NCI-H82 treated with DMSO at 0.1 percent for 48 hours (cell line): ENCODE measurements around the gene TAC3.
"Not testable (repeated sequence)": the region's sequence is repeated elsewhere in the genome, so short reads cannot be mapped to it uniquely, and the experiment has no call there.

Source experiments
- DNase-seq: peaks from one replicate; lab custom pipeline; 2025; ENCODE audit not compliant: unreplicated experiment; lab: John Stamatoyannopoulos, UW

The TAC3 gene

DNA sequence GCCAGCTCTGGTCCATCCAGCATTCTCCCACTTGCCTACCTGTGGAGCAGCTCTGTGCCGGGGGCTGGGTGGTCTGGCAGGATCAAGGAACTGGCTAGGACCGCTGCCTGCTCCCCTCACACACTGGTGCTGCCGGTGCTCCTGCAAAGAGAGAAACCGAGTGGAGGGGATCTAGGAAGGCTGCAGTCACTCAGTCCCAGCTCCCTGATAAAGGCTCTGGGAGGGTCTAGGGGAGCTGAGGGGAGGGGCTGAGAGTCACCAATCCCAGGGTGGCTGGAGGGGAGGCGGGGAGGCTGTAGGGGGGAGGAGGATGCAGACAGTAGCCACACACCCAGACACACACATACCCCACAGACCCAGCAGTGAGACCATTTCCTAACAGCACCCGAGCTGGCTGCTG, at the start of gene TAC3:
TSS of gene TAC3 (minus strand) at position 182 of the 400 bp plus-strand sequence. CDS start 732 bp downstream, outside the sequence.
- DNase-seq: no peak

DNA sequence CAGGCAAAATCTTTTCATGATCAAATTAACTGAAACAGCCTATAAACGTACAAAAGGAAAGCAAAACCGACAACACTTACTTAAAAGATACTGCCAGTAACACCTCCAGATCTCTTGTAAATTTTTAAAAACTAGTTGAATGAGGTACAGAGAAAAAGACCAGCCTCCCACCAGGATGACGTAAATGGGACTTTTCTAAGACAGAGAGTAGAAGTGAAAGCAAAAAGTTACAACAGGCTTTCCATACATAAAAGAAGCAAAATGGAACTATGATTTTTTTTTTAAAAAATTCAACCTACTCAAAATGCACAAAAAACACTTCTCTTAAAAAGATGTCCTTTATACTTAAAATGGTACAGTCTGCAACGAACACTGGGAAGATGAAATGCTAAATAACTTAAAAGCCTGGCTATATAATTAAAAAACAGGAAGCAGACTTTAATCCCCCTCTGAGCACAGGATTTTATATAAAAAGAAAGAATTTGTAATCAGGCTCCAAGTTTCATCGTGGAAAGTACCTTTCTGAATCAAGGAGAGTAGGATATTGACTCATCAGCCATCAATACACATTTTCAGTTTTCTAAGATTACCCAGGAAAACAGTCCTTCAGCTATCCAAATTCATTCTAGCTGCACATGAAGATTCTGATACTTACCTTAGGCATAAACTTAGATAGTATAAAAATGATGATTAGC, 47.8 kb upstream of the TAC3 start:
- no peak for DNase-seq

DNA sequence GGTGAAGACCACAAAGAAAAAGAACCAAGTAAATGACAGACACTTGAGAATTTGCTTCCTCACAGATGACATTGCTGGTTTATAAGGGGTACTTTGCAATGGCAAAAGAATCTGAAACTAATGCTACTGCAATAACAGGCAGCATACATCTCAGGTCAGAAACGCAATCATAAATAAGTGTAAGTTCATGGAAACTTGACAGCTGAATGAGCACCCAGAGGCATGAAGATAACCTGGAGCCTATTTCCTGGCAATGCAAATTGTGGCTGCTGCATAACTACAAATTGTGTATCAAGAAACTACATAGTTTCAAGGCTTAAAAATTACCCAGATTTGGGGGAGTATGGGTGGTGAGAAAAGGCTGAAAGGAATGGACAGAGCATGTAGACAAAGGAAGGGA, 42.1 kb upstream of the TAC3 start:
- DNase-seq: no peak

DNA sequence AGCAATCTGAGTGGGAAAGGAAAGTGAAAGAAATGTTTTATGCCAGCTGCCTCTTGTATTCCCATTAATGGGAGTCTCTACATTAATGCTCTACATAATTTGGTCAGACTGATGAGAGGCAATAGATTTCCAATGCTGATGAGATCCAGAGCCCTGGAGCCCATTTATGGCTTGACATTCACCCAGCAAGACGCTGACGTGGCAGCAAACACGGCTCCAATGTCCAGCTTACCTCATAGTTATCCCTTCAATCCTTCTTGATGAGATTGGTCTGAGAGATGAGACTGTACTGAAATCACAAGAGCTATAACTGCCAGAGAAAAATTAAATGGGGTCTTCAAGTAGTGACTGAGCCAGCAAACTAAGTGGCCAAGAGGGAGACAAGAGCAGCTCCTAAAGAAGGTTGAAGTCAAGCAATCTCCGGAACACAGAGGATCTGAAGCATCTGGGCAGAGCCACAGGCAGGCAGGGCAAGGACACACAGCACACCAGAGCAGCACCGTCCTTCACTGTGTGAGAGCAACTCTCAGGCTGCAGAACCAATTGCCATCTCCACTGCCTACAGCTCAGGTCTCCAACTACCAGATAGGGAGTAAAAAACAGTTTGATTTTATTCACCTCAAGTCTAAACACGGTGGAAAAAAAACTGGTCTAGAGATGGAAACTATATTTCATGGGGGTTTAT, 40.9 kb upstream of the TAC3 start:
- DNase-seq: no peak

DNA sequence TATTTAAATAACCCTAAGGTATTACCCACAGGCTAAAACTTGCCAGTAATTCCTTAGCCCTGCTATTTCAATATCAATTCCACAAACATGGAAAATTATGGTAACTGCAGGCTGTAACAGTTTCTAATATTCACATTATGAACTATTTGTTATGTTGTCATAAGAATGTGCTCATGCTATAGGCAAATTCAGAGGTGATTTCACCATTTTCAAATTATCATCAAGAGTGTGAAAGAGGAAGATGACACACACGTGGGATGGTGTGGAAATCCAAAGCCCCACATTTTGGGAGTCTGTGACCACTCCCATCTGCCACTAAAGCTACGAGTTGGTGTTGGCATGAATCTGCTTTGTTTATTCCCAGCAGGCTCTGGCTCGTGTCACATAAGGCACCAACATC, 39.5 kb upstream of the TAC3 start:
- DNase-seq: no peak

DNA sequence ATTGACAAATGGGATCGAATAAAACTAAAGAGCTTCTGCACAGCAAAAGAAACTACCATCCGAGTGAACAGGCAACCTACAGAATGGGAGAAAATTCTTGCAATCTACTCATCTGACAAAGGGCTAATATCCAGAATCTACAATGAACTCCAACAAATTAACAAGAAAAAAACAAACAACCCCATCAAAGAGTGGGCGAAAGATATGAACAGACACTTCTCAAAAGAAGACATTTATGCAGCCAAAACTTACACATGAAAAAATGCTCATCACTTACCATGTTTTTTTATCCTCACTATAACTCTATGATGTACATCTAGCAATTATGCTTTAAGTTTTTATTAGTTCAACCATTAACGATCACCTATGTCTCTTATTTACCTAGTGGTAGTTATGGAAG, 37.6 kb upstream of the TAC3 start:
- DNase-seq: not testable (repeated sequence)

DNA sequence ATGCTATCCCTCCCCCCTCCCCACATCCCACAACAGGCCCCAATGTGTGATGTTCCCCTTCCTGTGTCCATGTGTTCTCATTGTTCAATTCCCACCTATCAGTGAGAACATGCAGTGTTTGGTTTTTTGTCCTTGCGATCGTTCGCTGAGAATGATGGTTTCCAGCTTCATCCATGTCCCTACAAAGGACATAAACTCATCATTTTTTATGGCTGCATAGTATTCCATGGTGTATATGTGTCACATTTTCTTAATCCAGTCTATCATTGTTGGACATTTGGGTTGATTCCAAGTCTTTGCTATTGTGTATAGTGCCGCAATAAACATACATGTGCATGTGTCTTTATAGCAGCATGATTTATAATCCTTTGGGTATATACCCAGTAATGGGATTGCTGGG, 36.8 kb upstream of the TAC3 start:
- DNase-seq: not testable (repeated sequence)

DNA sequence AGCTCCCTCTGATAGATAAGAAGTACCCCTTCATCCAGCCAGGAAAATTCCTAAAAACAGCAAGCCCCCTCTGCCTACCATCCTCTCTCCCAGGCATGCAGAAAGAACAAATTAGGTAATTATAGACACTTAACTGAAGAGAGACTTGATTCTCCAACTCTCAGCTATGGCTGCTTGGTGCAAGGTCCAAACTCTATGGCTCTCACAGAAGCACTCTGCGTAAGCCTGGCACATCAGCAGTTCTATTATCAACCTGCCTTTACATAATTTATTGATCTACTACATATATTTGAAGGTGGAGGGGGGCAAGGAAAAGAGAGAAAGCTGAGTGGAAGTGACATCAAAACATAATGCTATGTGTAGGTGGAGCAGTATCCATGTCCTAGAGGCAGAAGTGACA, 34.7 kb upstream of the TAC3 start:
- DNase-seq: no peak

DNA sequence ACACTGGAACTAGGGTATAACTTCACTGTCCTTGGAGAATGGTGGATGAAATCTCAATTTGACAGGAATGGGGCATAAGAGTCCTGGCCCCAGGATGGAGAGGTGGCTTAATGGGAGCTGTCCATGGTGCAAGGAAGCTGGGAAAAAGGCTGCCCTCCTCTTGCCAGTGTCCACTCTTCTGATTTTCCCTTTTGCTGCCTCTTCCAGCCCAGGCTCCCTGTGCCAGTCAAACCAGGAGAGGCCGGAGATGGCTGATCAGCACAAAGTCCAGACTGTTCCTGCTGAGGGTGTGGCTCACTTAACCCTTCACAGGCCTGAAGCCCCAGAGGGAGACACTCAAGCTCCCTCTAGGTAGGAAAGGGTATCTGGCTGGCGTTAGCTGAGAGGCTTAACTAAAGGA, 33.6 kb upstream of the TAC3 start, which contains the start of gene MYO1A:
TSS of gene MYO1A (minus strand) at position 240 of the 400 bp plus-strand sequence. CDS start 1,806 bp downstream, outside the sequence.
- DNase-seq: no peak

DNA sequence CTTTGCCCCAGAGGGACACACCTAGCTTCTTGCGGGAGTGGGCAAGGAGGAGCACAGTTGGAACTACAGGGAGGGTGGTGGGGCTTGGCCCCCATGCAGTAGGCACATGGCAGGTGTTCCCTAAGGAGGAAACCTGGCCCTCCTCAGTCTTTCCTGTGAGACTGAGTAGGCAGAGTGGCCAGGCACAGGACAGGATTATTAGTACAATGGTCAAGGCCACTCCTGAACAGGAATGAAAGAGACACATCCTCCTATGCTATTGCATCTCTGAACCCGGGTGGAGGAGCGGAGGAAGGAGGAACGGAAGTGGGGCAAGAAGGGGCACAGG, 32.8 kb upstream of the TAC3 start:
- no peak for DNase-seq

DNA sequence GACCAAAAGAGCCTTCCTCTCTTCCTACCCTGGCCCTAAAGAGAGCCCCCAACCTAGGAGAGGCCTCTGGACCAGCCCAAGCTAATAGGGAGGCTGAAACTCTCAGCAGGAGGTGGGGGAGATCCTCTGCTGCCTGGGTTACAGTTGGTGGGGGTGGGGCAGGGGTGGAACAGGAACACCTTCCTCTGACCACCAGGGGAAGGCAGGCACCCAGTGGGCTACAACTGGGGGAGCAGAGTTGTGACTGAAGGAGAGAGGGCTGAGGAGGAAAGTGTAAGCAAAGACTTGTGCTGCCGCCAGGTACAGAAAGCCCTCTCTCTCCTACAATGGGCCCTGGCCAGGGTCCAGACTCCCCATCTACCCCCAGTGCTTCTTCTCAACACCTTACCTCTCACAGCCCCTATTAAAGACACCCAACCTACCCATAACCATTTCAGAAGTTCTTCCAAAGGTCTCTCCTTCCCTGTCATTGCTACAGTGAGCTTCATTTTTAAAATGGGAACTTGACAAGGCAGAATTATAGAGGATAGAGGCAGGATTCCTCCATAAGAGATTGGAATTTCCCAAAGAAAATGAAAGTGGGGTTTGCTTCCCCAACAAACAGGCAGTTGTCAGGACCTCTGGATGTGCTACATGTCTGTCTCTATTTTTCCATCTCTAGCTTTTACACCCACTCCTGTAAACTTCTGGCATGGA, 32.2 kb upstream of the TAC3 start:
- DNase-seq: no peak

DNA sequence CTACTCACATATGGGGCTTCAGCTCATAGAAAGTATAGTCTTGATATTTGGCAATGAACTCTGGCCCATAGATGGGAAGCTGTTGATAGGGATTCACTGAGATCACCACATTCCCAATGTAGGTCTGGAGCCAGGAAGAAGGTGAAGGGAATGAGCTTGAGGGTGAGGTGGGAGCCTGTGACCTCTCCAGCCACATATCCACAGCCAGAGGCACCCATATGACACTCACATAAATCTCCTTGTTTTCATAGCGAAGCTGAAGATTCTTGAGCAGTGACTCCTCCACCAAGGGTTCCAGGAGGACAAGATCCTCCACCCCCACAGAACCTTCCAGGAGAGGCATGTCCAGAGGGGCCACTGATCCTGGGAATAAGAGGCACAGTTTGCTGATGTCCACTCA, 31.7 kb upstream of the TAC3 start:
- no peak for DNase-seq

DNA sequence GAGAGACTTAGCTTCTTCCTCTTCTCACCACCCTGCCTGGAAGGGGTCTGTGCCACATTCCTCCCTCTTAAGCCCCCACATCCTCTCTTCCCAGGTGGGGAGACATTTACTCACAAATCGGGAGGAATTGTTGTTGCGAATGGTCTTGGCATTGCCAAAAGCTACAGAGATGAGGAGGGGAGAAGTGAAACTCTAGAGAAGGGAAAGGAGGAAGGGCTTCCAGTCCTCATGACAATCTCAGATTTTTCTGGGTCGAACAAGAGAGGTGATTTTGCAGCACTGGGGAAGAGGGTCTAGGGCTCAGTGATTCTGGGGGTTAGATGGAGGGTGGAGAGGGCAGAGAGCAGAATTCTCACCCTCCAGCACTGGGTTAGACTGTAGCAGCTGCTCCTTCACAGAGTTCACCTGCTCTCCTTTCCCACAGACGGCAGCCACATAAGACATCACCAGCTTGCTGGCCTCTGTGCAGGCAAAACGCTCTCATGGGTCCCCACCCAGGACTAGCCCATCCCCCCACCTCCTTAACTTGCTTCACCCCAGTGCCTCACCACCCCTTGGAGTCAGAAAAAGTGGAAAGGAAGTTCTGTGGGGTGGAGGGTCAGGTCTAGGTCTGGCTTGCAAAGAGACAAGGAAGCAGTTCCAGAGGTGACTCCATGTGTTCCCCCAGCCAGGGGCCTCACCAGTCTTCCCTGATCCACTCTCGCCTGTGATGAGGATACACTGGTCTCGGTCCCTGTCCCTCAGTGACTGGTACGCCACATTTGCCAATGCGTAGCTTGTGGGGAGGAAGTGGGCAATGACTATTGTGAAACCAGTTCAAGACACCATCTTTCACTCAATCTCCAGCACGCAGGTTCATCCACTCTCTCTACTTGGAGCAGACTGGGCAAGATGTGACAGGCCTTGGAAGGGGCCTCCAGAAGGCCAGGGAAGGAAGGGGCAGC, 30.9 kb upstream of the TAC3 start:
- no peak for DNase-seq

DNA sequence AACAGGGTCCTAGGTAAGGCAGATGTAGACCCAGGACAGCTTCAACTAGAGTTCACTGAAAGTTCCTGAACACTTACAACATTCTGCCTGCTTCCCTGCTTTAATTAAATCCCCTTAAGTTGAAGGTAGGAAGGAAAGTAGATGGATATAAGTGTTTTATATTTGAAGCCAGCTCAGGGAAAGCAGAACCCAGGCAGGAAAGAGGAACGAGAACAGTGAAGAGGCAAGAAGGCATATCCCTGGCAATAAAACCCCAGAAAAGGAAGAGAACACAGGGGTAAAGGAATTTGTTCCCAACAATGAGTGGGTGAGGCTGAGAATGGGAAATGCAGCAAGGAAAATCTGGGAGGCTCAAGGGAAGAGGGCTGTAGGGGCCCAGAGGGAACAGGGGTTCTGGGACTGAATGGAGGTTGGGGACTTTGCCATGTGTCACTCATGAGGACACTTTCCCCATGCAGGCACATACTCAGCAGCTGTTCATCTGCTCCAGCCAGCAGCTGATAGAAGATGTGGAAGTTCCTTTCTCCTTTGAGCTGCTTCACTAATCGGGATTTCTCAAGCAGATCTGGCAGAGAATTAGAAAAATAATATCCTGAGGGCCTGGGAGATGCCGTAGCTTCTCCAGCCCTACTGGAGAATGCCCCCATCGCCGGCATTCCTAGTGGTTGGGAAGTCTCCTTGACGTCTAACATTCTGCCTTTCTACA, 29.9 kb upstream of the TAC3 start:
- no peak for DNase-seq

DNA sequence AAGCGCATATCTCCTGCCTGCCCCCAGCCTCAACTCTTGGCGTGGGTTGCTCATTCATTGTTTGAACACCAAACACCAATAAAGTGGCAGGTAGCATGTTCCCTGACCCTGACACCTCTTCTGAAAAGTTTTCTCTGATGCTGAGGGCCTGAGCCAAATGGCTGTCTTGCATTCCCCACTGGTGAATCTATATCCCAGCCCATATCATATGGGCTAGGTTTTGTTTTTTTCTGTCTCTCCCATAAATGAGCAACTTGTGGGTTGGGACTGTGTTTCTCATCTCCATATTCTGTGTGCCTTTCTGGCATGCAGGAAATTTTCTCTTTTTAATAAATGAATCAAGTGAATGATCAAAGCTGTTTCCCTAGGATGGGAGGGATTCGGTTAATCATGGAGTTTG, 28.6 kb upstream of the TAC3 start:
- no peak for DNase-seq

DNA sequence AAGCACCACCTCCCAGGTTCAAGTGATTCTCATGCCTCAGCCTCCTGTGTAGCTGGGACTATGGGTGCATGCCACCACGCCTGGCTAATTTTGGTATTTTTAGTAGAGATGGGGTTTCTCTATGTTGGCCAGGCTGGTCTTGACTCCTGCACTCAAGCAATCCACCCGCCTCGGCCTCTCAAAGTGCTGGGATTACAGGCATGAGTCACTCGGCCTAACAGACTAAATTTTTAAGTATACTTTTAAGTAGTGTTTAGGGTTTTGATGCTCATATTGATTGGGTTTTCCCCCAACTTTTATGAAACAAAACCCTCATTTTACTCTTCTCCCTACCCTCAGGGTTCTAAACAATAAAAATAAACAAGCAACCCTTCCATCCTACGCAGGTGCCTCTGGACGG, 28.1 kb upstream of the TAC3 start:
- DNase-seq: no peak

DNA sequence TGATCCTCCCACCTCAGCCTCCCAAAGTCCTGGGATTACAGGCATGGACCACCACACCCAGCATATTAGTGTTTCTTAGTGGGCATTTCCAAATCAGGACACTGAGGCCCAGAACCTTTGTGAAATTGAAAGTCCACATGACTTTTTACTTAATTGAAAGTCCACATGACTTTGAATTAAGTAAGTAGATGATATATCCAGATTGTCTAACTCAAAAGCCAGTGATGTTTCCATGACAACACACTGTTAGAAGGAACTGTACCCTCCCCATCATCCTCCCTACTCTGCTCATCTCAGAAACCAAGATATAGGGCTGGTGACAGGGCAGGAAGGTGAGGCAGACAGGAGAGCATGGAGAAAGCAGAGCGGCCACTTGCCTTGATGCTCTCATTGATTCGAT, 26.4 kb upstream of the TAC3 start:
- no peak for DNase-seq

DNA sequence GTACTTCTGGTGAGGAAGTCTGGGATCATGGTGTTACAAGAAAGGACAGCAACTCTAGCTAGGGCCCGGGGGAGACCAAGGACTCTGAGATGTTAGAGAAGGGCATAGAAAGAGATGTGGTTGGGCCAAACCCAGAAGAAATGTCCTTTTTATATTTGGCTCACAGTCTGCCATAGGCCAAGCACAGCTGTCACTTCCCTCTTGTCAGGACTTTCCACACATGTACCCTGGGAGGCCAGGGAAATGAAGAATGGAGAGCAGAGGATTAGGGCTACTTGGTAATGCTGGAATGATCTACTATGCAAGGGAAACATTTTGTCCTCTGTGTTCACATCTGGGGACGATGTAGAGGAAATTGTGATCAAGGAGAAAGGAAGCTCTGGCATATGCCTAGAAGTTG, 24.4 kb upstream of the TAC3 start:
- no peak for DNase-seq

DNA sequence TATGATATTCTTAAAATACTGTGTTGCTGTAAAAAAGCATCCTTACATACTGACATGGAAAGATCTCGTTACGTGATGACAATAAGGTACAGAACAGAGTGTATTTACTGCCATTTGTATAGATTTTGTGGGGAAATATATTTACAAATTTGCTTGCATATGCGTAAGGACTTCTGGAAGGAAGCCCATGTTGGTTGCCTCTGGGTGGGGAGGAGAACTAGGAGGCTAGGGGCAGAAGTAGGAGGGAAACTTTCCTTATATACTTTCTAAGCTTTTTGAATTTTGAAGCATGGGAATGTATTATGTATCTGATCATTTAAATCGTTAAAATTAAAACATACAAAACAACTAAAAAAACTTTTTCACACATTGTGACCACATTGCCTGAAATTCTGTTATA, 23.9 kb upstream of the TAC3 start:
- DNase-seq: no peak

DNA sequence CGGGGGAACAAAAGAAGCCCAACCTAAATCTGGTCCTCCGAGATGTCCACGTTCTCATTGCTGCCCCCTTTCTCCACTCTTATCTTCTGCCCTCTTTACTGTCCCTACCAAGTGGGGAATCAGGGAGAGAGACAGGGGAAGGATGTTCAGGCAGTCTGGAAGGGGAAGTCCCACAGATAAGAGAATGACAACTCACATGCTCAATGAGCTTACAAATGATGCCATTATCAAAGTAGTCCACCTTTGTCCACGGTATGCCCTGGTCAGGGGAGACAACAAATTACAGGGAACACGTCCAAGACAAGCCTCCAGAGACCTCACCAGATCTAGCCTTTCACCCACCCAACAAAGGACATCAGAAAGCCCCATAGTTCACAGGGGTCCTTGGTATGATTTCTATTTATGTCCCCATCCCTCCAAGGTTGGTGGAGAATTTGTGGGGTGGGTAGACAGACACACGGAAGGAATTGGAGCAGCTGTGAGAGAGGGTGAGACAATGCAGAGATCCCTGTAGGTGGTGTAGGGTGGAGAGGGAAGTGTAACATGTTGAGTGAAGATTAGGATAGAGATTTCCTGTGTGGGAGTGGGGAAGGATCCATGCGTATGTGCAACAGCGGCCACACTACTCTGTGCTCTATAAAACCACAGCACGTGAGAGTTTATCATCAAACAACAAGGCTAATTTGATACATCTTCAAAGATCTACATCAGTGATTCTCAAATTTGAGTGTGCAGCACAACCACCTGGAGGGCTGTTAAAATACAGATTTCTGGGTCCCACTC, 22.9 kb upstream of the TAC3 start:
- DNase-seq: no peak
